ENCODE data around the gene GNG12.
A peak's percentile ranks its signal among the peaks of the same experiment; 100 is the strongest.

The GNG12 gene

DNA sequence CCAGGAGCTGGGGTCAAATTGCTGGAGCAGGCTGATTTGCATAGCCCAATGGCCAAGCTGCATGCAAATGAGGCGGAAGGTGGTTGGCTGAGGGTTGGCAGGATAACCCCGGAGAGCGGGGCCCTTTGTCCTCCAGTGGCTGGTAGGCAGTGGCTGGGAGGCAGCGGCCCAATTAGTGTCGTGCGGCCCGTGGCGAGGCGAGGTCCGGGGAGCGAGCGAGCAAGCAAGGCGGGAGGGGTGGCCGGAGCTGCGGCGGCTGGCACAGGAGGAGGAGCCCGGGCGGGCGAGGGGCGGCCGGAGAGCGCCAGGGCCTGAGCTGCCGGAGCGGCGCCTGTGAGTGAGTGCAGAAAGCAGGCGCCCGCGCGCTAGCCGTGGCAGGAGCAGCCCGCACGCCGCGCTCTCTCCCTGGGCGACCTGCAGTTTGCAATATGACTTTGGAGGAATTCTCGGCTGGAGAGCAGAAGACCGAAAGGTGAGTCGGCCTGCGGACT lies 148.2 kb downstream of the GNG12 start, which contains the start of gene GADD45A:
Gene GADD45A, plus strand, starts transcription at position 135 of the 491 bp plus-strand sequence. Its CDS starts 294 bp downstream, at position 429.
- H3K36me3 Mint-ChIP-seq (ENCODE audit: low read depth), result peaks cover 32% of the 10 kb centered on the region
- TF ChIP-seq, protein P1, sequence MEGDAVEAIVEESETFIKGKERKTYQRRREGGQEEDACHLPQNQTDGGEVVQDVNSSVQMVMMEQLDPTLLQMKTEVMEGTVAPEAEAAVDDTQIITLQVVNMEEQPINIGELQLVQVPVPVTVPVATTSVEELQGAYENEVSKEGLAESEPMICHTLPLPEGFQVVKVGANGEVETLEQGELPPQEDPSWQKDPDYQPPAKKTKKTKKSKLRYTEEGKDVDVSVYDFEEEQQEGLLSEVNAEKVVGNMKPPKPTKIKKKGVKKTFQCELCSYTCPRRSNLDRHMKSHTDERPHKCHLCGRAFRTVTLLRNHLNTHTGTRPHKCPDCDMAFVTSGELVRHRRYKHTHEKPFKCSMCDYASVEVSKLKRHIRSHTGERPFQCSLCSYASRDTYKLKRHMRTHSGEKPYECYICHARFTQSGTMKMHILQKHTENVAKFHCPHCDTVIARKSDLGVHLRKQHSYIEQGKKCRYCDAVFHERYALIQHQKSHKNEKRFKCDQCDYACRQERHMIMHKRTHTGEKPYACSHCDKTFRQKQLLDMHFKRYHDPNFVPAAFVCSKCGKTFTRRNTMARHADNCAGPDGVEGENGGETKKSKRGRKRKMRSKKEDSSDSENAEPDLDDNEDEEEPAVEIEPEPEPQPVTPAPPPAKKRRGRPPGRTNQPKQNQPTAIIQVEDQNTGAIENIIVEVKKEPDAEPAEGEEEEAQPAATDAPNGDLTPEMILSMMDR (IDR thresholded peaks at IDR 0.05; ENCODE audit: unreplicated experiment in 3 of 3), result no peak
- no peaks in the 10 kb centered on the region for H3K9me3 Mint-ChIP-seq
- peak within 1 kb of the TSS; percentile 70 to 98 (median 95) for H3K27ac Mint-ChIP-seq
- H3K4me3 Mint-ChIP-seq, result peak within 1 kb of the TSS; percentile 93 to 98 (median 94)
- peaks cover 30% of the 10 kb centered on the region for H3K4me1 Mint-ChIP-seq
- peaks cover 3% of the 10 kb centered on the region for H3K27me3 Mint-ChIP-seq (ENCODE audit: low read depth)

DNA sequence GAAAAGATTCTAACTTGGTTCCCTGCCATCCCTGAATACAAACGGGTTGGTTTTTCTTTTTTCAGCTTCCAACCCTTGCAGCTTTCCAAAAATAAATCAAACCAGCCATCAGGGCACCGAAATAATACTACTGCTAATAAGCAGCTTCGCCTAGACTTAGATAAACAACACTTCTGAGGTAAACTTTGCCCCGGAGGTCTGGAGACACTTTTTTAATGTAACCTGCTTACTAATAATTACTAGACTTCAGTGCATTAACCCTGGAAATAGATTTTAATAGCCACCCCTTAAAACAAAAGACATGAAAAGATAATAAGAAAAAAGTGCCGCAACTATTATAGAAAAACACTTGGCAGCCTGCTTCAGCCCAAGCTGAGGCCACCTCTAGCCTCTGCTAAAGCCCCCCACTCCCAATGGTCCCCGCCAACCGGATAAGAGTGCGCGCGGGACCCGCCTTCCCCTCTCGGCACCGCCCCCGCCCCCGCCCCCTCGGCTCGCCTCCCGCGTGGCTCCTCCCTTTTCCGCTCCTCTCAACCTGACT lies 148.7 kb downstream of the GNG12 start:
- H3K36me3 Mint-ChIP-seq (ENCODE audit: low read depth), result peaks cover 32% of the 10 kb centered on the region
- H3K27ac Mint-ChIP-seq, result peak overlapping the region; percentile 70 to 98 (median 95)
- peaks cover 3% of the 10 kb centered on the region for H3K27me3 Mint-ChIP-seq (ENCODE audit: low read depth)
- peak overlapping the region; percentile 93 to 98 (median 94) for H3K4me3 Mint-ChIP-seq
- peaks cover 30% of the 10 kb centered on the region for H3K4me1 Mint-ChIP-seq
- TF ChIP-seq, protein P1 (IDR thresholded peaks at IDR 0.05; ENCODE audit: unreplicated experiment in 3 of 3), result no peak
- no peaks in the 10 kb centered on the region for H3K9me3 Mint-ChIP-seq

DNA sequence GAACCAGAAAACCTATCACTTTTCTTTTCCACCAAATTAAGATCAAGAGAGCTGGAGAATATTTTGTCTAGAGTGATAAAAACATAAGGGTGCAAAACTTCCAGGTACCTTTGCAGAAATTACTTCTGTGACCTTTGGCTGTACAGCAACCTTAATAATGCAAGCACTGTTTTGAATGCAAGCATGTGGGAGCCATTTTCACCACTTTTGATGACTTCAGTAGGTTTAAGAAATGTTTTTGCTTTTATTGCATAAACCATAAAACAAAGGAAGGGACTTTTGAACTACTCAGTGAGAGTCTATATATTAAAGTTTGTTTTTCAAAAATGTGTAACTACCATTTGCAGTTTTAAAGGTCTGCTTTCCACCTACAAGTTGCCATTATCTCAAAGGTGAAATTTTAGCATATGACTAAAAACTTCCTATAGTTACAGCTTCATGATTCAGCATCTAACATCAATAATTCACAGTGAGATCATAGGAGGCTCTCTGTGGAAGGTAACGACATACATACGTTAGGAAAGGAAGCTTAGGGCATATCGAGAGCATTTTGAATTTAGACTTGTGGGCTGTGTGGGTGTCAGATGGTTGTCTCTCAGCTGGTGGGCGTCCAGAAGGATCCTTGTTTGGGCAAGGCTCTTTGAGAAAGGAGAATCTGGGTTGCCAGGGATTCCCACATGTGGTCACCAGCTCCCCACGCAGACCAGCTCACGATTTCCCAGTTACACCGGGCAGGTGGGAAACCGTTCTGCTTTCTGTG lies 149.3 kb downstream of the GNG12 start:
- Mint-ChIP-seq H3K4me1 (peaks cover 30% of the 10 kb centered on the region), H3K27me3 (ENCODE audit: low read depth) (peaks cover 3% of the 10 kb centered on the region), H3K9me3 (no peaks in the 10 kb centered on the region), H3K27ac (peak overlapping the region; percentile 70 to 98 (median 95)), H3K36me3 (ENCODE audit: low read depth) (peaks cover 26% of the 10 kb centered on the region), H3K4me3 (peak overlapping the region; percentile 93 to 98 (median 94))
- TF ChIP-seq, protein P1 (IDR thresholded peaks at IDR 0.05; ENCODE audit: unreplicated experiment in 3 of 3), result no peak

DNA sequence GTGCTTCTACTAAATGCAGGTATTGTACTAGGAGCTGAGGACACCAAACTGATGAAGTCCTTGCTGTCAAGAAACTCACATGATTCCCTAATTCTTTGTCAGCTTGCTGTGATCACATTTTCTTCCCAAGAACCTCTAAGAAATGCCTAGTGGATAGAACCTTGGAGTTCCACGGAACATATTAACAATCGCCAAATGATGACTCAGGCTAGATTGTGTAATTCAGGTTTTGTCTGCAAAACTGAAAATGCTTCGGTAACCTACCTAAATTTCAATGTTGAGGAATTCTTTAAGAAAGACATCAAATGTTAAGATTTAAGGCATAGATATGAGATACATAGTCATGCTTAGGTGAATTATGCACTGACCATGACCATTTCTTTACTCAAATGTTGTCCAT lies 150.0 kb downstream of the GNG12 start:
- H3K4me3 Mint-ChIP-seq, result peak overlapping the region; percentile 36 to 98 (median 94)
- H3K9me3 Mint-ChIP-seq, result no peaks in the 10 kb centered on the region
- H3K36me3 Mint-ChIP-seq (ENCODE audit: low read depth), result peaks cover 20% of the 10 kb centered on the region
- peak overlapping the region; percentile 70 to 98 (median 95) for H3K27ac Mint-ChIP-seq
- H3K27me3 Mint-ChIP-seq (ENCODE audit: low read depth), result peaks cover 3% of the 10 kb centered on the region
- TF ChIP-seq, protein P1 (IDR thresholded peaks at IDR 0.05; ENCODE audit: unreplicated experiment in 3 of 3), result no peak
- H3K4me1 Mint-ChIP-seq, result peaks cover 36% of the 10 kb centered on the region

DNA sequence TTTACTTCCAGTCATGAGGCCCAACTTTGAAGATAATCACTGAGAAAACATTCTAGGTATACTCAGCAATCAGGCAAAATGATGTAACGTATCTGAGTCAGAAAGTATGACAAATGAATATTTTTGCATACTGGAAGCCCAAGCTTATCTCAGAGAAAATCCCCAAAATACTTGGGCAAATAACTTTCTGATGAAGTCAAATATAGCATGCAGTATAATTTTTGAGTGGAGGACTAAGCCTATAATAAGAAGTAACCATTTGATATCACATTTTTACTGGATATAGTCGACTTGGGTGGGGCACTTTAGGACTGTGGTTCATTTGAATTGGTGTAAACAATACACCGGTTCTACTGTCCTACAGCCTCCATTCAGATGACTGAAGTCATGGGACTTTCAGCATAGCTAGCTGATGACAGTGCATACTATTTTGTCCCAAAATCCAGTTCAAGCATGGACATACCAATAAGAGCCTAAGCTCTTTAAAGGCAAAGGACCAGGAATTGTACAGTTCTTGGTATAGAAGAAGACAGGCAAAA lies 150.5 kb downstream of the GNG12 start:
- Mint-ChIP-seq H3K4me3 (no peak overlapping the region), H3K36me3 (ENCODE audit: low read depth) (peaks cover 16% of the 10 kb centered on the region), H3K27ac (peak overlapping the region in 1 of 3 experiments; percentile 67), H3K4me1 (peaks cover 39% of the 10 kb centered on the region), H3K27me3 (ENCODE audit: low read depth) (peaks cover 3% of the 10 kb centered on the region), H3K9me3 (no peaks in the 10 kb centered on the region)
- TF ChIP-seq, protein P1 (IDR thresholded peaks at IDR 0.05; ENCODE audit: unreplicated experiment in 3 of 3), result no peak

Measured in nephron (organoid).